Mesenchymal stem cell (in vitro differentiated cells and primary cell): ENCODE measurements around the gene C2CD3.

Experiments used
- DNase-seq: peaks from one replicate; pipeline ENCODE4 v3.0.0-alpha.2; 2013
- H2AFZ ChIP-seq: one replicate; pipeline ENCODE4 v1.6.1; 2013; ENCODE audit warnings: low read depth, mild to moderate bottlenecking, control low read depth, inconsistent platforms, low read length, moderate library complexity
- H2AK5ac ChIP-seq: 2 replicates; pipeline ENCODE4 v1.6.1; 2013; ENCODE audit warnings: low read length, moderate library complexity, mild to moderate bottlenecking, inconsistent platforms; ENCODE audit not compliant: severe bottlenecking
- H2BK120ac ChIP-seq: one replicate; pipeline ENCODE4 v1.6.1; 2013; ENCODE audit warnings: low read depth, mild to moderate bottlenecking, inconsistent platforms, low read length, moderate library complexity
- H2BK12ac ChIP-seq, 2 experiments: one replicate each; pipeline ENCODE4 v1.6.1; 2013; ENCODE audit warnings: inconsistent platforms in 2 of 2, low read length in 2 of 2, mild to moderate bottlenecking in 2 of 2, moderate library complexity in 2 of 2, control low read depth in 1 of 2
- H2BK15ac ChIP-seq: one replicate; pipeline ENCODE4 v1.6.1; 2013; ENCODE audit warnings: mild to moderate bottlenecking, low read depth, inconsistent platforms; ENCODE audit not compliant: poor library complexity, severe bottlenecking
- H2BK5ac ChIP-seq: 2 replicates; pipeline ENCODE4 v1.6.1; 2013; ENCODE audit warnings: low read depth, mild to moderate bottlenecking, low read length, control low read depth, inconsistent platforms; ENCODE audit not compliant: poor library complexity, severe bottlenecking
- H3K14ac ChIP-seq, 2 experiments: one replicate each; pipeline ENCODE4 v1.6.1; 2013; ENCODE audit warnings: inconsistent platforms in 2 of 2, low read length in 2 of 2, control low read depth in 1 of 2, mild to moderate bottlenecking in 1 of 2, moderate library complexity in 1 of 2
- H3K18ac ChIP-seq, 2 experiments: one replicate each; pipeline ENCODE4 v1.6.1; 2013; ENCODE audit warnings: inconsistent platforms in 2 of 2, low read length in 2 of 2, control low read depth in 1 of 2, low read depth in 1 of 2, mild to moderate bottlenecking in 1 of 2
- H3K23ac ChIP-seq, 2 experiments: one replicate each; pipeline ENCODE4 v1.6.1; 2013; ENCODE audit warnings: inconsistent platforms in 2 of 2, low read length in 2 of 2, mild to moderate bottlenecking in 2 of 2, moderate library complexity in 2 of 2, control low read depth in 1 of 2
- H3K27ac ChIP-seq: 2 replicates; pipeline ENCODE4 v1.5.1; 2013; ENCODE audit warnings: mild to moderate bottlenecking, moderate library complexity, low read length, control low read depth, inconsistent platforms; ENCODE audit not compliant: poor library complexity, severe bottlenecking
- H3K27me3 ChIP-seq, 2 experiments: 2 replicates each; pipeline versions ENCODE4 v1.6.1 to v1.7.0; 2013; ENCODE audit warnings: low read length in 2 of 2, mild to moderate bottlenecking in 2 of 2, moderate library complexity in 2 of 2, control low read depth in 1 of 2, inconsistent platforms in 1 of 2; ENCODE audit not compliant: control insufficient read depth in 1 of 2, insufficient read depth in 1 of 2
- H3K36me3 ChIP-seq, 2 experiments: 2 replicates each; pipeline versions ENCODE4 v1.6.1 to v1.7.0; 2013; ENCODE audit warnings: low read length in 2 of 2, control low read depth in 1 of 2, inconsistent platforms in 1 of 2, low read depth in 1 of 2, mild to moderate bottlenecking in 1 of 2; ENCODE audit not compliant: insufficient read depth in 2 of 2, control insufficient read depth in 1 of 2
- H3K4ac ChIP-seq, 2 experiments: one replicate each; pipeline ENCODE4 v1.6.1; 2013; ENCODE audit warnings: inconsistent platforms in 2 of 2, low read length in 2 of 2, mild to moderate bottlenecking in 2 of 2, moderate library complexity in 2 of 2, control low read depth in 1 of 2, low read depth in 1 of 2
- H3K4me1 ChIP-seq: 2 replicates; pipeline ENCODE4 v1.6.1; 2013; ENCODE audit warnings: low read depth, low read length, control low read depth; ENCODE audit not compliant: control insufficient read depth, insufficient read depth
- H3K4me2 ChIP-seq: 2 replicates; pipeline ENCODE4 v1.6.1; 2013; ENCODE audit warnings: low read length, mild to moderate bottlenecking, inconsistent platforms; ENCODE audit not compliant: poor library complexity, severe bottlenecking
- H3K4me3 ChIP-seq, 2 experiments: 2 replicates each; pipeline versions ENCODE4 v1.5.1 to v1.7.0; 2013; ENCODE audit warnings: low read length in 2 of 2, mild to moderate bottlenecking in 2 of 2, control low read depth in 1 of 2, low read depth in 1 of 2; ENCODE audit not compliant: insufficient read depth in 1 of 2
- H3K79me1 ChIP-seq: replicated peaks from 2 replicates; pipeline ENCODE4 v1.6.1; 2013; ENCODE audit warnings: mild to moderate bottlenecking, control low read depth, low read length, inconsistent platforms; ENCODE audit not compliant: poor library complexity, severe bottlenecking
- H3K9ac ChIP-seq: 2 replicates; pipeline ENCODE4 v1.7.0; 2013; ENCODE audit warnings: mild to moderate bottlenecking, low read length, moderate library complexity
- H3K9me3 ChIP-seq: 2 replicates; pipeline ENCODE4 v1.7.0; 2013; ENCODE audit warnings: mild to moderate bottlenecking, low read length; ENCODE audit not compliant: control insufficient read depth
- H4K8ac ChIP-seq: one replicate; pipeline ENCODE4 v1.6.1; 2013; ENCODE audit warnings: inconsistent platforms, mild to moderate bottlenecking, low read length, moderate library complexity
- H4K91ac ChIP-seq: one replicate; pipeline ENCODE4 v1.6.1; 2013; ENCODE audit warnings: mild to moderate bottlenecking, low read length, inconsistent platforms
- WGBS: methylation state at CpG from one replicate; pipeline ENCODE4 v1.1.7; 2013; ENCODE audit warnings: mixed read lengths; 5-methylcytosine and 5-hydroxymethylcytosine counted together

C2CD3 gene

GRCh38 chr11:74001822-74002286 is 168.9 kb downstream of the C2CD3 start:
- no peak overlapping the region for H3K18ac ChIP-seq
- no peaks in the 10 kb centered on the region for H3K9me3 ChIP-seq
- no peak for DNase-seq
- peaks cover 26 to 34% of the 10 kb centered on the region in 2 experiments for H3K36me3 ChIP-seq
- no peak overlapping the region for H2BK5ac ChIP-seq
- no peak overlapping the region for H2BK12ac ChIP-seq
- H4K91ac ChIP-seq, result no peak overlapping the region
- no peak overlapping the region for H3K4me2 ChIP-seq
- H3K79me1 ChIP-seq, result no peaks in the 10 kb centered on the region
- H2AFZ ChIP-seq, result no peak overlapping the region
- H3K4me1 ChIP-seq, result peaks cover 2% of the 10 kb centered on the region
- no peaks in the 10 kb centered on the region for H3K27me3 ChIP-seq
- no peak overlapping the region for H4K8ac ChIP-seq
- no peak overlapping the region for H2AK5ac ChIP-seq
- no peak overlapping the region for H3K23ac ChIP-seq
- no peak overlapping the region for H2BK15ac ChIP-seq
- no peak overlapping the region for H3K27ac ChIP-seq
- H3K4me3 ChIP-seq, result no peak overlapping the region
- no peak overlapping the region for H3K9ac ChIP-seq
- no peak overlapping the region for H2BK120ac ChIP-seq
- 92% methylated on average over 7 of the region's 7 CpGs for WGBS
- H3K4ac ChIP-seq, result no peak overlapping the region
- no peak overlapping the region for H3K14ac ChIP-seq

GRCh38 chr11:74000307-74001133 is 170.3 kb downstream of the C2CD3 start:
- Histone ChIP-seq H4K91ac (no peak overlapping the region), H2AK5ac (no peak overlapping the region), H3K9ac (no peak overlapping the region), H3K4me1 (peaks cover 2% of the 10 kb centered on the region), H3K23ac (no peak overlapping the region), H3K4ac (no peak overlapping the region), H2BK120ac (no peak overlapping the region), H3K27me3 (peaks cover 0 to under 1% of the 10 kb centered on the region in 2 experiments), H3K4me2 (no peak overlapping the region), H3K14ac (no peak overlapping the region), H3K36me3 (peaks cover 24 to 26% of the 10 kb centered on the region in 2 experiments), H3K4me3 (no peak overlapping the region), H2BK12ac (no peak overlapping the region), H2AFZ (no peak overlapping the region), H3K18ac (no peak overlapping the region), H3K9me3 (no peaks in the 10 kb centered on the region), H2BK15ac (no peak overlapping the region), H2BK5ac (no peak overlapping the region), H3K27ac (no peak overlapping the region), H4K8ac (no peak overlapping the region), H3K79me1 (no peaks in the 10 kb centered on the region)
- WGBS, result 93% methylated on average over 12 of the region's 14 CpGs
- no peak for DNase-seq

- peaks cover 21 to 26% of the 10 kb centered on the region in 2 experiments for H3K36me3 ChIP-seq
- 93% methylated on average over 8 of the region's 8 CpGs for WGBS
- no peaks in the 10 kb centered on the region for H3K9me3 ChIP-seq
These were observed 171.1 kb downstream of the C2CD3 start for GRCh38 chr11:73999581-74000306.

More at GRCh38 chr11:73999581-74000306, 171.1 kb downstream of the C2CD3 start:
- Histone ChIP-seq H2BK15ac (no peak overlapping the region), H2AK5ac (no peak overlapping the region), H3K27ac (no peak overlapping the region), H3K18ac (no peak overlapping the region), H2BK12ac (no peak overlapping the region), H3K4me3 (no peak overlapping the region), H4K91ac (no peak overlapping the region), H4K8ac (no peak overlapping the region), H3K9ac (no peak overlapping the region), H3K27me3 (peaks cover 0 to 4% of the 10 kb centered on the region in 2 experiments), H3K4ac (no peak overlapping the region), H2BK120ac (no peak overlapping the region), H3K4me2 (no peak overlapping the region), H2AFZ (no peak overlapping the region), H3K4me1 (peaks cover 2% of the 10 kb centered on the region), H3K14ac (no peak overlapping the region), H3K23ac (no peak overlapping the region), H3K79me1 (no peaks in the 10 kb centered on the region), H2BK5ac (no peak overlapping the region)
- no peak for DNase-seq
